GM19467 (cell line): ENCODE measurements around the gene BSG.
"Not testable (repeated sequence)": the region's sequence is repeated elsewhere in the genome, so short reads cannot be mapped to it uniquely, and the experiment has no call there.

Experiments used
- ATAC-seq: cut with Tn5 transposase; IDR thresholded peaks from one replicate; pipeline ENCODE4 v1.9.1; 2021; ENCODE audit warnings: mild to moderate bottlenecking, moderate library complexity; ENCODE audit not compliant: unreplicated experiment

BSG gene

DNA sequence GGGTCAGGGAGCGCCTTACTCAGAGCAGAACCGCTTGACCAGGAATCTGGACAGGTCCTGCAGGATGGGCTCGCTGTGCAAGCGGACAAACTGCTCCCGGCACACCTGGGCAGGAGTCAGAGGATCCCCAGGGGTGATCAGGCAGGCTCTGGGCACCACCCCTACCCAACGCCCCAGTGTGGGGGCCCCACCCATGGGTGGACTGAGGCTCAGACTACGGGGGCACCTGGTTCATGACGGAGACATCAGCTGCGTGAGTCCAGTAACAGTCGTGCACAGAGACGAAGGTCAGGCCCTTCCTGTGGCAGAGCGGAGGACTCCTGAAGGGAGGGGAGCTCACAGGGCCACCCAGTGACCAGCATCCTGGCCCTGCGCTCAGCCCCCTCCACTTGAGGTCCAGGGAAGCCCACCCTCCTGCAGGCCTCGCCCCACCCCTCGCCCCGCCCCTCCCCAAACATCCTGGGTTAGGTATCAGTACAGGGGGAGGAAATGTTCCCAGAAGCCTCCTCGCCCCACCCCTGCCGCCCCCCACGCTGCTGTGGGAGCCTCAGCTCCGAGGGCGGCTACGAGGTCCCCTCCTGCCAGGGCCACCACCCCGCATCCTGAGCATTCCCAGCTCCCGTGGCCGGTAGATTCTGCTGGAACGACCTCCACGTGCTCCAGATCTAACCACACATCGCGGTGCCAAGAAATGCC, 45.3 kb downstream of the BSG start:
- no peak for ATAC-seq

DNA sequence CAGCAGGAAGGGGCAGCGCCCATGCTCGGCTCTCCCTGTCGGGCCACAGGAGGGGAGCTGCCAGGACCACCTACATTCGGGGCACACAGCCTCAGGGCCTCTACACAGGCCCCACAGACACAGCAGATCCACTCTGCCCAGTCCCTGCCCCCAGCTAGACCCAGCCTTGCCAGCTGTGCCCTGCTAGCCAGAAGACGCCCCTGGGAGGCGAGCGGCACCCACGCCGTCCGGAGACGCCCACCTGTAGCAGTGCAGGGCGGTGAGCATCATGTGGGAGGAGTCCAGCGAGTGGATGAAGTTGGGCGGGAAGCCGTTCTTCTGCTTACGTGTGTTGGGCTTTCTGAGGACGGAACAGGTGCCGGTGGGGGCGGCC, 45.8 kb downstream of the BSG start:
- ATAC-seq, result no peak

DNA sequence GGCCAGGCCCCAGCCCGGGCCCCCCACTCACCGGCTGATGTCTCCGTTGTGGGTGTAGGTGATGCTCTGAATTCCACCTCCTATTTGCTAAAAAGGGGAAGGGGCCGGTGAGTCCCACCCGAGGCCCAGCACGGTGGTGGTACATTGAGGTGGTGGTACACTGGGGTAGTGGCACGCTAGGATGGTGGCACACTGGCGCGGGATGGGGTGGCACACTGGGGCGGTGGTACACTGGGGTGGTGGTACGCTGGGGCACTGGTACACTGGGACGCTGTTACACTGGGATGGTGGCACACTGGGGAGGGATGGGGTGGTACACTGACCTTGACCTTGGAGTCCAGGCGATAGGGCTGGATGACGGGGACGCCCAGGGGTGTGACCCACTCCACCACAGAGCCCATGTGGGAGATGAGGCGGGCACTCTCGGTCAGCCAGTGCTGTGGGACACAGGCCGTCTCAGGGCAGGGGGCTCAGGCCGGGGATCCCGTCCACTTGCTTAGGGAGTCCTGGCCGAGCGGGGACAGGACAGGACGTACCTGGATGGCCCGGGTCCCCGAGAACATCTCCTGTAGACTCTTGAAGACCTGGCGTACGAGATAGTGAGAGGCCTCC, 46.4 kb downstream of the BSG start:
- no peak for ATAC-seq

DNA sequence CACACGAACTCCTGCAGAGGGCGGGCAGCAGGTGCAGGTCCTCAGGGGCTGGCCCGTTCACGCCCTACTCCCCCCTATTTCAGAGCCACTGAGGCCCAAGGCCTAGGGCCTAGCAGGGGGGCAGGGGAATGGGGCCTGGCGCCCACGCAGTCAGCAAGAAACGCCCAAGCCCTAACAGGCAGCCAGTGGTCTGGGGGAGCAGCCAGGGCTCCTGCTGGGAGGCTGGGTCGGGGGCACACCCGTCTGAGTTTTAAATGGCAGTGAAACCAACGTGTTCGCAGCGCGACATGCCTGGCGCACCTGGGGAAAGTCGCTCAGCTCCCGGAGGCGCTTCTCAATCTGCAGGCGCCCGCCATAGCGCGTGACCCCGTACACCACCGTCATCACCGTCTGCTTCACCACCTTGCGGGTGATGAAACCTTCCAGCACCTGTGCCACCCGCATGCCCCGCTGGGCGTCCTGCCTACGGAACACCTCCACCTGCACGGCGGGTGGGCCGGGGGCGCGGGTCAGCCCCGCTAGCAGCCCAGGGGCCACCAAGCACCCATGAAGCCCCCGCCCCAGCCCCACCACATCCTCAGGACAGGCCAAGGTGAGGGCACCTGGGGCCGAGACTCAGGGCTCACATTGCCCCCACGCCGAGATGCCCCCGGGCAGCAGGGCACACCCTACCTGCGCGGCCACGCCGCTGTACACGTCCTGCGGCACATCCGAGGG, 47.0 kb downstream of the BSG start:
- ATAC-seq, result no peak

DNA sequence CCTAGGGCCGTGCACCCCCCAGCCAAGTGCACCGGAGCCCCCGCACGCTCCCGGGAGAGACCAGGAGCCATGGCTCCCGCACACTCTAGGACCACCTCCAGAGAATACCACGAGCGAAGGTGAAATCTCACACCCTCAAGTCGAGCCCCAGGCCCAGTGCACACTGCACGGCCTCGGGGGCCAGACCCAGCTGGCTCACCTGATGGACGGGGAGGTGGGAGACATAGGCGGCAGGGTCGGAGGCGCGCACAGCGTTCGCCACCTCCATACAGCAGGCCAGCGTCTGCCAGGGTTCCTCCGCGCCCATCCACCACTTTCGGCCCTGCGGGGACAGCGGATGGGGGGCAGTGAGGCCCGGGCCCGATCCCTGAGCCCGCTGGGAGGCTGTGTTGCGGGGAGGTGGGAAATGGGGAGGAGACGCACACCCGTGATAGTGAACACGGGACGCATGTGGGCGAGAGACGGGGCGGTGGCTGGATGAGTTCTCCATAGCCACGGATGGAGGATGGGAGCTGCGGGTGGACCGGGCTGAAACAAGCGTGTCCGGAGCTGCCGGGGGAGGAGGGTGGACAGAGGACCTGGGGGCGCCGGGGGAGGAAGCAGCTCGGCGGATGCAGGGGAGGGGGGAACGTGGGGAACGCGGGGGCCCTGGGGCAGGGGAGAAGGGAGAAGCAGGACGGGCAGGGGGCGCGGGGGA, 47.9 kb downstream of the BSG start:
- ATAC-seq, result no peak

DNA sequence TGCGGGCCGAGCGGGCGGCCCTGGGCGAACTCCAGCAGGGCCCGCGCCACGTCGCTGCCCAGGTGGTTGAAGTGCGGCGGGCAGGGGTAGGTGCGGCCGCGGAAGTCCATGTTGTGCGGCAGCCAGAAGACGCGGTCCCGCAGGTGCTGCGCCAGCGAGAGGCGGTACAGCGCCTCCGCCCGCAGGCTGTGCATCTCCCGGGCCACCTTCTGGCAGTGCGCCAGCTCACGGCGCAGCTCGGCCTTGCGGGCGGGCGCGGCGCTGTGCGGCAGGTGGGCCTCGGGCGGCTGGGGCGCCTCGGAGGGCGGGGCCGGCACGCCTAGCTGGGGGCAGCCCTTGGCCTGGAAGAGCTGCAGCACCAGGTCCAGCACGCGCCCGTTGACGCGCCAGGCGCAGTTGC, 48.8 kb downstream of the BSG start:
- ATAC-seq, result not testable (repeated sequence)

DNA sequence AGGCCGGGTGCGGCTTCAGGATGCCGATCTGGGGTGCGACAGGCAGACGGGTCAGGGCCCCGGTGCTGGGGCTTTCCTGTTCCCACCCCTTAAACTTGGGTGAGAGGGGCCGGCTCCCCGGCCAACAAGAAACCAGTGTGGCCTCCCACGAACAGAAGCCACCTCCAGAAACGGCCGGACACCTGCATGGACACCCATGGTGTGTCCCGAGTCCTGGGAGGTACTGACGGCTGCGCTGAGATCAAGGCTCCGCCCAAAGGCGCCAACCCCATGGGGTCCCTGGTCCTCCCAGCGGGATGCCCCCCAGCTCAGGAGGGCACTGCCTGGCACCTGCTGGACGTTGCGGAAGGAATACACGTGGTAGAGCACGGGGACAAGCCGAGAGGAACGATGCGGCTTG, 49.4 kb downstream of the BSG start:
- no peak for ATAC-seq

DNA sequence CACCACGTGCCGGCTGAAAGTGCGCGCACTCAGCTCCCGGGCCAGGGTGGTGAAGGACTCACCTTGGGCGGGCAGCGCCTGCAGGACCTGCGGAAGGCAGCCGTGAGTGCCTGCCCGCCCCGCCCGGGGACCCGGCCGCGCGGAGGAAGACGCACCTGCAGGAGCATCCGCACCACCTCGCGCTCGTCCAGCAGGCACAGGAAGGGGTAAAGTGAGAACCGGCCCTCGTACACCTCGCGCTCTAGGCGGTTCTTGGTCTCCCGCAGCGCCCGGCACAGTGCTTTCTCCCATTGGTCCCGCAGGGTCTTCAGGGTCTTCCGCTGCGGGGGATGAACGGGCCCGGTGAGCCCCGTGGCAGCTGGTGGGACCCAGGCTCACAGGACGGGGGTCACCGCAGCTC, 50.3 kb downstream of the BSG start:
- ATAC-seq, result no peak

DNA sequence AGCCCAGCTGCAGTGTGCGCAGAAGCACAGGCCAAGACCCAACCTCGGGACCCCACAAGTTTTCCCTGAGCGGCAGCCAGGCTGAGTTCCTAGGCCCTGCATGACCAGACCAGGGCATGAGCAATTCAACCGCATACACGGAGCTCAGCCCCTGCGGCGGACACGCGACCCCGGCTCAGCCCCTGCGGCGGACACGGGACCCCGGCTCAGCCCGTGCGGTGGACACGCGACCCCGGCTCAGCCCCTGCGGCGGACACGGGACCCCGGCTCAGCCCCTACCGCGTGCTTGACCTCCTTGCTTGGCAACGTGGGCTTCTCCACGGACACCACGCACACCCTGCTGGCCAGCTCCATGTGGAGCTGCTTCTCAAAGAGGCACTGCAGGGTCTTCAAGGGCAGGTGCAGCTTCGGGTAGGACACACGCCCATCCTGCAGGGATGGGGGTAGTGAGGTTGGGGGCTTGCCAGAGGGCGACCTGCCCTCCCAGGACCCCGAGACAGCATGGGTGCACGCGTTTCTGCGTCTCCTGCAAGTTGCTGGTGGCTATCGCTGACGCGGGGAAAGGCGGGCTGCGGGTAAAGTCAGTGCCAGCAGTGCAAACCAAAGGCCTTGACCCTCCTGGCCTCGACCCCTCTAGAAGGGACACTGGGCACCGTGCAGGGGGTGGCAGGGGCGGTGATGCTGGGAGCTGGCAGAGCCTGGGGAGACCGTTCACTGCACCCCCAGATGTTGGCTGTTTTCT, 51.0 kb downstream of the BSG start:
- ATAC-seq, result no peak

DNA sequence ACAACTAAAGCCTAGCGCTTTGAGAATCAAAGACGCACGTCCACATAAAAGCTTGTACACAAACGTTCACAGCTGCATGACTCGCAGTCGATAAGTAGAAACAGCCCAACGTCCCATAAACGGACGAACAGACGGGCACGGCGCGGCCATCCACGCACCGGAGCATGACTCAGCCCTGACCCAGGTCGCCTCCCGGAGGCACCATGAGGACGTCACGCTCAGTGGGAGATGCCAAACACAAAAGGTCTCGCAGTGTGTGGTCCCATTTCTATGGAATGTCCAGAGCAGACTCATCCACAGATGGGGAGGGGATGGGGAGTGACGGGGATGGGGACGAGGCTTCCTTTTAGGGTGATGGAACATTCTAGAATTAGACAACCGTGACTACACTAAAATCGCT, 51.6 kb downstream of the BSG start:
- ATAC-seq, result no peak

DNA sequence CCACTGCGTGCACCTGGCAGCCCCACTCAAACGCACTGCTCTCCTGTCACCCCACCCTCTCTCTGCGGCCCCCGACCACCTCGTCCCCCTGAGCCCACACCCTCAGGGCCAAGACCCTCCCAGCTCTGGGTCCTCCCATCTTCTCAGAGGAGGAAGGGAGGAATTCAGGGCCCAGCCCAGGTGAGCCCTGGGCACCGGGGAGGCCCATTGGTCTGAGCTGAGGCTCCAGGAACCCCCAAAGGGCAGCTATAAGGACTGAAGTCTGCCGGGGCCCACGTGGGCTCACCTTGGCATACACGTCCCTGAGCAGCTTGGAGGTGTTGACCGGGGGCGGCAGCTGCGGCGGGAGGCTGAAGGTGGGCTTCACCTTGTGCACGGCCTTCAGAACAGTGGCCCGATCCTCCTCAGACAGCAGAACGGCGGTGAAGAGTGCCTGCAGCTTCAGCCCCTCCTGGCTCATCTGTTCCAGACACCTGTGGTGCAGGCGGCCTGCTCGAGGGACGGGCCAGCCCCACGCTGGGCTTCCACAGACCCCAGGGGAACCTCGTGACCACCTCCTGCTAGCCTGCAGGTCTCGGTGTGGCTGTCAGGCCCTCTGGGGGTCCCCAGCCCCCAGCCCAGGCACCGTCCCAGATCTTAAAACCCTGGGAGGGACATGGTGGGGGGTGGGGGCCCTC, 52.2 kb downstream of the BSG start:
- ATAC-seq, result no peak

DNA sequence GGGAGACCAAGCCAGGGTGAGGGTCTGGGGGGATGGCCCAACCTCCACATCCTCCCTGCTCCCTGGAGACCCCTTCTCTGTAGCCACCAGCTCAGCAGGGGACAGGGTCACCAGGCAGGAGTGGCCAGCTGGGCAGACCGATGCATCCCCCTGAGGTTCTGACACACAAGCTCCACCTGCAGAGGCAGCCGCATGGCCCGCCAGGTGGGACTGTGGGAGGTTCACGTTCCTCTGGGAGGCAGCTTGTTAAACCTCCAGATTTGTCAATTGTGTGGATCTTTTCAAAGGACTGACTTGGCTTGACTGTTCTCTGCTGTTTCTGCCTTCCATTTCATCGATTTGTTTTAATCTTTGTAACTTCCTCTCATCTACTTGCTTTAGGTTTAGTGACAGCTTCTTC, 52.9 kb downstream of the BSG start:
- ATAC-seq, result no peak

DNA sequence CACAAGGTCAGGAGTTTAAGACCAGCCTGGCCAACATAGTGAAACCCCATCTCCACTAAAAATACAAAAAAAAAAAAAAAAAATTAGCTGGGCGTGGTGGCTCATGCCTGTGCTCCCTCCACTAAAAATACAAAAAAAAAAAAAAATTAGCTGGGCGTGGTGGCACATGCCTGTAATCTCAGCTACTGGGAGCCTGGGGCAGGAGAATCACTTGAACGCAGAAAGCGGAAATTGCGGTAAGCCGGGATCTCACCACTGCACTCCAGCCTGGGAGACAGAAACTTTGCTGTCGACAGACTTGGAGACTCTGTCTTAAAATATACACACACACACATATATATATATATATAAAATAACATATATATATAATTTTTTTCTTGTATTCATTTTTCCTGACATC, 54.2 kb downstream of the BSG start:
- not testable (repeated sequence) for ATAC-seq

DNA sequence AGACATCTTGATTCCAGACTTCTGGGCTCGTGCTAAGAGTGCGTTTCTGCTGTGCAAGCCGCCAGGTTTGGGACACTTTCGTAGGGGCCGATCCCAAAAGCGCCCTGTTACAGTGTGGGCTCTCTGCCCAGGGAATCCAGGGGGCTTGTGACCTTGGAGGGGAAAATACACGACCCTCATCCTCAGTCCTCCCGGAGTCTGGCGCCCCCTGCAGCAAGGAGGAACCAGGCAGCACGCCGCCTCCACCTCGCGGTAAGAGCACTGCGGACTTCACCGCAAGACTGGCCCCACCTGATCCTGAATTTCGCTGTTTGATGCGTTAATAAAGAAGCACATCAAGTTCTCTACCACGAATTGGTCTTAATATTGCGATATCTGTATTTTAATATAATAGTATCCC, 55.8 kb downstream of the BSG start:
- no peak for ATAC-seq

DNA sequence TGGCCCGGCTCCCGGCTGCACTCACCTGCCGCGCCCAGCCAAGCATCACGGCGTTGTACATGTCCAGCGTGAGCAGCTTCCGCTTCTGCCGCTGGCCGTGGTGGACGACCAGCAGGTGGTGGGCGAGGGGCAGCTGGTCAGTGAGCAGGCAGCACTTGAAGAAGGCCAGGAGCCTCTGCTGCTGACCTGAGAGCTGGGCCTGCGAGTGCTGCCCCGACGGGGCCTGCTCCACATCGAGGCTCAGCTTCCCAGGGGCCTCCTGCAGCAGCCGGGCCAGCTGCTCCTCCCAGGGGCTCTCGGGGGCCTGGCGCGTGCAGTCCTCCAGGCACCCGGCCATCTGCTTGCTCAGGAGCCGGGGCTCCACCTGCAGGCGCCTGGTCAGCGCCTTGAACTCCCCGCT, 57.1 kb downstream of the BSG start:
- ATAC-seq, result not testable (repeated sequence)

DNA sequence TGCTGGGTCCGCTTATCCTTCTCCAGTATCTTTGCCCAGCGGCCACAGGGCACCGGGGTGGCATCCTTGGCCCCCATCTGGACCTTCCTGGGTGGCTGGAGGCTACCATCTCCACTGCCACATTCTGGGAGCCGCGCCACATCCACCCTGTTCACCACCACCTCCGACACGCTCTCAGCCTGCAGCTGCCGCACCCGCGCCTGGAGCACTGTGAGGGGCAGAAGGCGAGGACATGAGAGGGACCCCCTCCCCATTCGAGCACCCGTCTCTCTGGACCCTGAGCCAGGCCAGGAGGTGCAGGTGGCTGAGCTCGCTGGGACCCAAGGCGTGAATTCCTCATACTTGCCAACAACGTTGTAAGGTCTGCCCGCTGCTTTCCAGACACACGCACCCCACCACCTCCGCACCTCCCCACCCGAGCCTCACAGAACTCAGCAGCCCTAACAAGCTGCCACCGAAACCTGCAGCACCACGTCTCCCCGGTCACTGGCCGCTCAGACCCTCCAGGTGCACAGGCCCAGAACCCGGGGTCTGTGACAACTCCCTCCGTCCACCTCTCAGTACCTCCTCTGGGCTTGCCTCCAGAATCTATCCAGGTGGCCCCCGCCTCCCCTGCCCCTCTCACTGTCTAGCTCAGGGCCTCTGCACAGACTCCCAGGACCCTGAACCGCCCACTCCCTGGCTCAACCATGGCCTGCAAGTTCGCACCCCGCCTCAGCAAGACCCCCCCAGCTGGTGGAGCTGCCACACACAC, 57.7 kb downstream of the BSG start:
- no peak for ATAC-seq

DNA sequence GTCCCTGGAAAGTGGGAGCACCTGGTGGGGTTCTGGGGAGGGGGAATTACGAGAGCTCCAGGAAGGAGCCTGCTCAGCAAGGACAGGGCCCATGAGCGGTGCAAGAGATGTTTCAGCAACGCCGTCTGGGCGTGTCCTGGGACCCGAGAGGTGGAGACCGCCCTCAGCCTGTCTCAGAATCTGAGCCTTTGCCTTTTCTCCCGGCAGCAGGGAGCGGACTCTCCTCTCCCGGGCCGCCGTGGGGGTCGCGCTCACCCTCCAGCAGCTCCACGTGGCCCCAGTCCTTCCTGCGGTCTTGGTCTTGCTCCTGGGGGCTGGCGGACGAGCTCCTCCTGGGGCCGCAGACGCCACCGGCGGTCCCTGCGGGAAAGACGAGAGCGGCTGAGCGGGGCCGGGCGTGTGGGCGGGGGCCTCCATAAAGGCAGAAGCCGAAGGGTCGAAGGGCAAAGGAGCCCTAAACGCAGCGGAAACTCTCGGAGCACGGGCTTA, 60.2 kb downstream of the BSG start:
- ATAC-seq, result peak; percentile 20
